SHP77 treated with DMSO at 0.1 percent for 48 hours (cell line): Measurements from ENCODE around the gene CDON.

Source experiments
- DNase-seq: peaks from one replicate; lab custom pipeline; 2025; lab: John Stamatoyannopoulos, UW

Gene CDON

GRCh38 chr11:125954945-125955640, 107.6 kb downstream of the CDON start:
- no peak for DNase-seq

- no peak for DNase-seq
Measured at GRCh38 chr11:125954123-125954944, 108.3 kb downstream of the CDON start.

GRCh38 chr11:125953401-125953935, 109.2 kb downstream of the CDON start:
- DNase-seq, result no peak

- no peak for DNase-seq
Measured at GRCh38 chr11:125952973-125953372, 109.7 kb downstream of the CDON start.

GRCh38 chr11:125952559-125952958, 110.1 kb downstream of the CDON start:
- no peak for DNase-seq

GRCh38 chr11:125951731-125952130, 110.9 kb downstream of the CDON start:
- DNase-seq, result no peak

GRCh38 chr11:125950696-125951651, 111.7 kb downstream of the CDON start:
- no peak for DNase-seq

- no peak for DNase-seq
Measured at GRCh38 chr11:125950178-125950490, 112.5 kb downstream of the CDON start.

GRCh38 chr11:125949271-125950177, 113.1 kb downstream of the CDON start:
- DNase-seq, result no peak

GRCh38 chr11:125948278-125949051, 114.2 kb downstream of the CDON start:
- DNase-seq, result no peak

GRCh38 chr11:125947419-125948277, 115.0 kb downstream of the CDON start:
- DNase-seq, result no peak

GRCh38 chr11:125946712-125947418, 115.8 kb downstream of the CDON start:
- DNase-seq, result no peak

- no peak for DNase-seq
Measured at GRCh38 chr11:125945797-125946520, 116.7 kb downstream of the CDON start, which contains the start of gene VSIG10L2. Gene VSIG10L2 (plus strand): TSS chr11:125946044. CDS start chr11:125946056, 12 bp downstream.

GRCh38 chr11:125945011-125945796, 117.5 kb downstream of the CDON start:
- DNase-seq, result no peak

GRCh38 chr11:125944350-125945010, 118.2 kb downstream of the CDON start:
- no peak for DNase-seq

- no peak for DNase-seq
Measured at GRCh38 chr11:125943661-125944349, 118.9 kb downstream of the CDON start.
